Fibroblast of the conjunctiva (primary cell): ENCODE data around the gene DSCAM.

Experiments used
- DNase-seq: peaks from one replicate; pipeline ENCODE4 v3.0.0-alpha.2; 2010; ENCODE audit warnings: low read depth

Gene DSCAM

DNA sequence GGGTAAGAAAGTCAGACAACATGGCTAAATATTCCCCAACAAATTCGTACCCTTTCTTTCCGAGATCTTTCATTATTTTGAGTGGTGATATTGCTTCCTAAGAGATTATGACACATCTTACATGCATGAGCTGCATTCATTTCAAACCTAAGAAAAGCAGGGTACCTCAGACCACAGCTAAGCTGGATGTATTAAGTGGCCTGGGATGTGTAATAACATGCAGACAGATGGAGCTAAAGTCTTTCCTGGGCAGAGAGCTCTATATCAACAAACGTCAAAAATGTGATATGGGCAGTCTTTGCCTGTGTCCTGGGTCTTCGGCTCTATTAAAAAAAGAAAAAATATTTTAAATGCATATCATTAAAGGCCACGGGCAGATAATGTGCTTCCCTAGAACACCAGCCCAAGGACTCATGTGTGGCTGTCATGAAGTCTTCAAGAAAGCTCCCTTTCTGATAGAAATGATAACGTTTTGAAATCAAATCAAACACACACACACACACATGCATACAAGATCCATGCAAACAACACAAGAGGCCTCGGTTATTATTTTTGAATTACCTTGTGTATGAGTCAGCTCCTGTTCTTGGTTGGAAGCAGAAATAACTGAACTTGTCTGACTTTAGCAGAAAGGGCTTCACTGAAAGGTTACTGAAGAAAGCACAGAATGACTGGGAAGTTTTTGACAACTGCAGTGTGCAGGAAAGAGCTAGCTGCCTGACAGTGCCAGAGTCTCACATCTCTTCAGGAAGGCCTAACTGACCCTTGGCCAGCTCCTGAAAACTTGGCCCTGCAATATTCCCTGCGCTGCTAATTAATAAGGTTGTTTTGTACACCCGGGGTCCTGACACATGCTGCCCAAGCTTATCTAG lies 231.2 kb downstream of the DSCAM start:
- DNase-seq: no peak

DNA sequence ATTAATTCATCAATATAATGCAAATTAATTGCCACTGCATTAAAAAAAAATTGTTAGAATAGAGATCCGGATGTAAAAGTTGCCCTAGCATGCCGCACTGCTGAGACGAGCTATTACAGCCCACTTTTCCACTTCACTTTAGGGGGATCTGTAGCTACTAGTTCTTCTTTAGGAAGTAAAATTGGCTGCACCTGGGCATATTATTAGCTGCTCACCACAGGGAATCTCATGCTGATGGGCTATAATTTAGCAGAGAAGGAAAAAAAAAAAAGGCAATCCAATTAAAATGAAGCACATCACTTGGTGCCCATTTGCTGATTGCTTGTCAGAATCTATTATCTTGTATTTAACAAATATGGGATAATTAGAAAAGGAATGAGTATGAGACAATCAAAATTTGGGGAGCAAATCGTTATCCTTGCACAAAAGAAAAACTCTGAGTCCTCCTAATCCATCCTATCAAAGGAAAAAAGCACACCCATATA lies 233.4 kb downstream of the DSCAM start:
- DNase-seq: no peak

DNA sequence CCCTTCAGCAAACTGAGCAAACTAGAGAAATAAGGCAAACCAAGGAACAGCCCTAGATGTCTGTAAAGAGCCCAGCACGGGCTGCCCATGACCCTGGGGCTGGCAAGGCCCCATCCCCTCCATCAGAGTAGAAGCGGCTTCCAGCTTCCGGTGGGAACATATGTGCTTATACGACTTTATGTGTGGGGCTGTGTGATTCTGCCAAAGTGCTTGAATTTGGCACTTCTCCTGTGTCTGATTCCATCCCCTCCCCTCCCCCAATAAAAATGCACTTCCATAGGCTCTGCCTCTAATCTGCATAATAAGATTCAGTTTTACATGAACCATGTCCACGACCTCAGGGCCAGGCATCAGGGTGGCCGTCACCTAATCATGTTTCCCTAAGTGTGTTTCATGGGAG lies 236.6 kb downstream of the DSCAM start:
- no peak for DNase-seq

DNA sequence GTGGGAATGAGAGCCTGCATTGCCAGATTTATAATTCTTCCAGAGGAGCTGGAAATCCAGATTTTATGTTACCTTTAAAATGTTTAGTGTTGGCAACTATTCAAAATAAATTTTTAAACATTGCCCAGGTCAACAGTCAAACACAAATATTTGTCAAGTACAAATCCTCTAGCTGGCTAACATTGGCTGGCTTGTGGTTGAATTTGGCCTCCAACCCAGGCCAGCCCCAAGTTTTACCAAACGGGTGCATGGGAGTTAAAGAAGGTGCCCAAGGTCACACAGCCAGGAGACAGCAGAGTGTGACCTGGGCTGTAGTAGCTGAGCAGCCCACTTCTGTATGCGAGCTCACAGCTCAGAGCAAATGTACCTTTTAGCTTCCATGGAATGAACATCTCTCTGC lies 240.6 kb downstream of the DSCAM start:
- no peak for DNase-seq

DNA sequence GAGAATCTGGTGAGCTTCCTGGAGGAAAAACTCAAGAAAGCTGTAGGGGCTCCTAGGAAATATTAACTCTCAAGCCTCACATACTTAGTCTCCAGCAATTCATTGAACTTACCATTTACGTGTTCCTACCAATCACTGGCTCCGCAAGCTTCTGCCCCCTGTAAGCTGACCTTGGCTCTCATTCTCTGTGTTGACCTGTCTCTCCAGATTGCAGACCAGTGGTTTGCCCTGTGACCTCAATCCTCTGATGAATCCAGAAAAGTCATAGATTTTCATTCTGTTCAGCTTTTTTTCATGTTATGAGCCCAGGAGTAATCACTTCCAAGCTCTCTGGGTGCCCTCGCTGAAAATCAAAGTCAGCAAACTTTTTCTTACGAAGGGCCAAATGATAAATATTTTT lies 241.9 kb downstream of the DSCAM start:
- no peak for DNase-seq

DNA sequence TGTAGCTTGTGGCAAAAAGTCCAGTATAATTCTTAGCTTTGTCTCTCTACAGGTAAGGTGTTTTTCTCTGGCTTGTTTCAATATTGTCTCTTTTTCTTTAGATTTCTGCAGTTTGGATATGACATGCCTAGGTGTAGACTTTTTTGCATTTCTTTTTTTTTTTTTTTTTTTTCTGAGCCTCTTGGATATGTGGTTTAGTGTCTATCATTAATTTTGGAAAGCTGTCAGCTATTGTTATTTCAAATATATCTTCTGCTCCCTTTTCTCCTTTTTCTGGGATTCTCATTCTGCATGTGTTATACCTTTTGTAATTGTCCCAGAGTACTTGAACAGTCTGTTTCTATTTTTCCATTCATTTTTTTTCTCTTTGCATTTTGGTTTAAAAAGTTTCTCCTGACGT lies 243.2 kb downstream of the DSCAM start:
- DNase-seq: no peak

DNA sequence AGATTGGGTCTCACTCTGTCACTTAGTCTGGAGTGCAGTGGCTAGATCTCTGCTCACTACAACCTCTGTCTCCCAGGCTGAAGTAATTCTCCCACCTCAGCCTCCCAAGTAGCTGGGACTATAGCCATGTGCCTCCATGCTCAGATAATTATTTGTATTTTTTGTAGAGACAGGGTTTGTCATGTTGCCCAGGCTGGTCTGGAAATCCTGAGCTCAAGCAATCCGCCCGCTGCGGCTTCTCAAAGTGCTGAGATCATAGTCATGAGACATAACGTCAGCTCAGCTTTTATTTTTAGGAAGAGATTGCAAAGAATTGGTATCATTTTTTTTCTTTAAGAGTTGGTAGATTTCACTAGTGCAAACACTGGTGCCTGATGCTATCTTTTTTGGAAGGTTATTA lies 244.9 kb downstream of the DSCAM start:
- no peak for DNase-seq

DNA sequence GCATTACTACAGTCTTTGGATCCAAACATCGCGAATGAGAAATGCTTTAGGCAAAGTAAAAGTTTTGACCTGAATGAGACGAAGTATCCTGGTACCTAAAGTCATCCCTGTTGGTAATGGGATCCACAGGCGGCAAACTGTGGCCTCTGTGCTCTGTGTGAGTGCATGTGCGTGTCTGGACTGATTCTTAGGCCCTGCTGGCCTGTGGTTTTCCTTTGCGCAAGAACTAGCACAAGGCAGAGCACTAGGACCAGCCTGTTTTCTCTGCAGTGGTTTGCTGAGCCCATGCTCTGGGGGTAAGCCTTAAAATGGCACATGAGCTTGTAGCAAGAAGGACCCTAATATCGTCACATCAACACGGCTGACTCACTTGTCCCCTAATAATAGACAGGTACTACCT lies 251.2 kb downstream of the DSCAM start:
- DNase-seq: no peak

DNA sequence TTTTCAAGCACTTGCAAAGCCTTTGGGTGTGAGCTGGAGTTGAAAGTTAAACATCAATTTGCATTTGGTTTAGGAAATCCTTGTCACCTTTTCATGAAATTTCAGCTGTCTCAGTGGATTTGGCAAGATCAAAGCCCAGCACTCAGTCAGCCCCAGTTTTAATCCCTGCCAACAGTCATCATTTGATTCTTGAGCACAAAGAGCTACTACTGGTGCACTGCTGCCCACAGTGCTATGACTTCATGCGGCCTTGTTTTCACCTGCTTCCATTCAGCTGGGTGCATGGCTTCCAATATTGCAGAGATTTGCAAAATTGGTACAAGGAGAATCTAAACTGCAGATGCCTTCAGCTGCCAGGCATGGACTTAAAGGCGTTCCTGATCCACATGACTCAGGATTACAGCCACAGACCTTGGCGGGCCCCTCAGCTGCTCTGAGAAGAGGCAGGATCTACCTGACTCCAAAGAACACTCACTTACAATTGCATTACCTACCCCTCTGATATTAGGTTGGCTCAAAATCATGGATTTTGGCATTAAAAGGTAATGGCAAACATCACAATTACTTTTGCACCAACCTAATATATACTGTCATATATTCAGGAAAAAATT lies 259.1 kb downstream of the DSCAM start:
- DNase-seq: no peak

DNA sequence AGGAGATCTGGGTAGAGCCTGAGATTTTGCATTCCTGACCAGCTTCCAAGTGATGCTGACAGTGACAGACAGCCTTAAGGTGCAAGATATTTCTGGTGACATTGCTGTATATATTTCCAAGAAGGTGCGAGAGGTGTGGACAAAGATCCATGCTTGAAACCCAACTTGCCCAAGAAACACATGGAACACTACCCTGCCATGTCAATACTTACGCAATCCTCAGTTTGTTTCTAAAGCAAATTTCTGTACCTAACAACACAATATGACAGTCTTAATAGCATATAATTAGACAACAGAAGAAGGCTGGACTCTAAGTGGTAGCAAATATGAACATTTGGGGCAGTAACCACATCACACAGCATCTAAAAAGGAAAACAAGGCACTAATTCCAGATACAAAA lies 260.4 kb downstream of the DSCAM start:
- DNase-seq: no peak

DNA sequence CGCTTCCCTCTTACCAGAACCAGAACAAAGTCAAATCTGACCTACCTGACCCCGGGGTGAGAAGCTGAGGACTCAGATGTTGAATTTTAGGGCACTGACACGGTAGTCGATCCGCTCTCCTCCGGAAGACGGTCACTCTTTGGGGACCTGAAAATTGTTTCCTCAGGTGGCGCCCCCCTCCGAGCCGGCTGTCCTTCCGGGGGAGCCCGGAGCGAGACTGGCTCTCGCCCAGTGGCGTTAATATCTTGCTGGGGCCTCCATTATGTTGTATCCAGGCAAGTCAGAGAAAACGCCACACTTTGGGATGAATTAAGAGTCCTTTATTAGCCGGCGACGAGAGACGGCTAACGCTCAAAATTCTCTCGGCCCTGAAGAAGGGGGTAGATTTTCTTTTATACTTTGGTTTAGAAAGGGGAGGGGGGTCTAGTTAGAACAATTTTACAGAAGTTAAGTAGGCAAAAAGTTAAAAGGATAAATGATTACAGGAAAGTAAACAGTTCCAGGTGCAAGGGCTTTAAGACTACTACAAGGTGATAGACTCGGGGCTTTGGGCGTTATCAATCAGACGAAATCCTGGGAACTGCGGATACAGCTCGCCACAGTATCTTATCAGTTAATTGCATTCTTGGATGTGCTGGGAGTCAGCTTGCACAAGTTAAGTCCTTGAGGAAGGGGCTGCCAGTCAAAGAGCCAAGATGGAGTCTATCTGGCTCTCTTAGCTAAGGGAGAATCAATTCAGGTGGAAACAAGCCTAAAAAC lies 269.5 kb downstream of the DSCAM start:
- no peak for DNase-seq

DNA sequence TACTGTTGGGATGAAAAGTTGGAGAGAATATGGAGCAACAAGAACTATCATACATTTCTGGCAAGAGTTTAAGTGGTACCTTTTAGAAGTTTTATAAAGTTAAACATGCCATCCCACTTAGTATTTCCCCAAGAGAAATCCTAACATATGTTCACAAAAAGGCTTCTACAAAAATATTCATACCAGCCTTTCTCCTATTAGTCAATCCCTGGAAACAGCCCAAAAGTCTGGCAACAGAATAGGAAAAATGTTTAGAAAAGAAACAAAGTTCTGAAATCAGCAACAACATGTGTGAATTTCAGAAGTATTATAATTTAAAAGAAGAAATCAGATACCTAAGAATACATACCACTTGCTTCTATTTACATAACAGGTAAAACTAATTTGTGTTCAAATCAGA lies 271.0 kb downstream of the DSCAM start:
- no peak for DNase-seq

DNA sequence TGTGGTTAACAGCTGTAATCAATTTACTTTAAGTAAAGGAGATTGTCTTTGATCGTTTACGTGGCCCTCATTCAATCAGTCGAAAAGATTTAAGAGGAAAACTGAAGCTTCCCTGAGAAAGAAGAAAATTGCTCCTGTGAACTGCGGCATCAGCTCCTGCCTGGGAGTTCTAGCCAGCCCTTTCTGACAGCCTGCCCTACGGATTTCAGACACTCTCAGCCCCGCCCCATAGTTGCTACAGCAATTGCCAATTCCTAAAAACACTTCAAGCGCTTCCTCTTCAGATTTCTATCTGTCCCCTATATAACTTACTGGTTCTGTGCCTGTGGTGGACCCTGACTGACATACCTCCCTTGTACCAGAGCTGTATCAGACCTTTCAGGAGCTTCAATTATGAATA lies 277.6 kb downstream of the DSCAM start:
- DNase-seq: no peak

DNA sequence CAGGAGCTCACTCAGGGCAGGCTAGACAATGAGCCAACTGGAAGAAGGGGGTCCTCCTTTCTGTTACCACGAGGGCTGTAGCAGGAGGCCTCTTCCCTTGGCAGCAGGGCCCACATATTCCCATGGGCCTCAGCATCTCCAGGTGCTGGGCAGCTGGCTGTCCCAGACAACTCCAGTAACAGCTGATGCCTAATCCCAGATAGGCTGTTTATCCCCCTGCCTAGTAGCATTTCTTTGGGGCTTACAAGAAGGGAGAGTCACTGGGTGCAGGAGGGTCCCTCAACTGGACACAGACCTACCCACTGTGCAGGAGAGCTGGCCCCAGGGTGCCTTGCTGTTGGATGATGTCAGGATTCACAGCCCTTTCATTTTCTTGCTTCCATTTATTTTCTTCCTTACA lies 278.2 kb downstream of the DSCAM start:
- DNase-seq: no peak

DNA sequence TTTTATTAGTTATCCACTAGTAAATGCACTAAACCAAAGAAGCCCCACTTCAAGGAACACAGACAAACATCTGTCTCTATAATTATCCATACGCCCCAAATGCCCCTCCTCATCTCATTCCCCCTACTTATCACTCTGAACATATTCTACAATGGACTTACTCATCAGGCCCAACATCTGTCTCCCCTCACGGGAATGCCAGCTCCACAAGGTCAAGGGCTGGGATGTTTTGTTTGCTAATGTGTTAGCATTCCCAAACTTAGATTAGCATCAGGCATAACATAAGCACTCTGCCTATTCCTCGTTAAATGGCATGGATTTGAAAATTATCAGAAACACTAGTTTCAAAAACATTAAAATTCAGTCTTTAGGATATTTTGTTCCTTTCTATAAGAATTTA lies 279.5 kb downstream of the DSCAM start:
- DNase-seq: no peak

DNA sequence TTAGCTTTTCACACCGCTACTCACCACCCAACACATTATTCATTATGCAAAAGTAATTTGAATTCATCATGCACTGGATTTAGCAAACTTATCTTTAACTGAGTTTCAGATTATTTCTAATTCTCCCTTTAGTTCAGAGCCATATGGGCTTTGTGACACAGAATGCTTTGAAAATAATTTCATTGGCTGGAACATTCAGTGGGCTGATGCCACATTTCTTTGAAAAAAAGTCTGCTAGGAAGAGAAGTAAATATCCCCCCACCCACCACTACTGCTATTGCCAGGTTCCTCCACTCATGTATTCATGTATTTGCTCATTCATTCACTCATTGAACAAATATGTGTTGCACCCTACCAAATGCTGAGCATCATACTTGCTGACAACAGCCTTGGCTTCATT lies 280.5 kb downstream of the DSCAM start:
- no peak for DNase-seq

DNA sequence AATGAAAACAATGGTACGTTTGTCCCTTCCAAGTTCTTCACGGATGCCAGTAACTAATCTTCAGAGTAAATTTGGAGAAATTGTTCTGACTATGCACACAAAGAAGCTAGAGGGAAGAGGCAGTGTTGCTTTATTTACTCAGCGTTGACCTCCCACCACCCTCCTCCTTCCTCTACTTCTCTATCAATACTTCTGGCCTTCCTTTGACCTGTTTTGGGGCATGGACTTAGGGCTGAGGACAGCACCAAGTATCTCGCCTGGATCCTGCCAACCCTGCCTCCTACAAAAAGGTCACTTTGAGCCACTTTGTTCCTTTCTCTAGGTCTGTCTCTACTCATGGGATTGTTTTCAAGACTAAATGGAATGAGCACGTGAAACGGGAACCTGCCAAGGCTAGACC lies 282.6 kb downstream of the DSCAM start:
- no peak for DNase-seq

DNA sequence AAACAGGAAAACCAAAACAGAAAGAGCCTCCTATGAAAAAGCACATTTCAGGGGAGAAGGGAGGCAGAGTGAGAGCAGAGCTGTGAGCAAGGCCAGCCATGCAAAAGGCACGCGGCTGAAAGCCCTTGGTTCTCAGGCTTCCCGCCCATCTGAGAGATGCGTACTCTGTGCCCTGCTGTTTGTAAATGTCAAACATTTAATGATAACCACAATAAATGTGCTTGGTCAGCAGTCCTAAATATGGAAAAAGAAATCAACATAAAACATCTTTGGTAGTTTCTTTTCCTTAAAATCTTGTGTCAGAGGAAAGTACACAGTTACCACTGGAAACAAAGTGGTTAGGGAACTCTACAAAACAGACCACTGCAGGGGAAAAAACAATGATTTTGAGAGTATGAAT lies 283.1 kb downstream of the DSCAM start:
- no peak for DNase-seq

DNA sequence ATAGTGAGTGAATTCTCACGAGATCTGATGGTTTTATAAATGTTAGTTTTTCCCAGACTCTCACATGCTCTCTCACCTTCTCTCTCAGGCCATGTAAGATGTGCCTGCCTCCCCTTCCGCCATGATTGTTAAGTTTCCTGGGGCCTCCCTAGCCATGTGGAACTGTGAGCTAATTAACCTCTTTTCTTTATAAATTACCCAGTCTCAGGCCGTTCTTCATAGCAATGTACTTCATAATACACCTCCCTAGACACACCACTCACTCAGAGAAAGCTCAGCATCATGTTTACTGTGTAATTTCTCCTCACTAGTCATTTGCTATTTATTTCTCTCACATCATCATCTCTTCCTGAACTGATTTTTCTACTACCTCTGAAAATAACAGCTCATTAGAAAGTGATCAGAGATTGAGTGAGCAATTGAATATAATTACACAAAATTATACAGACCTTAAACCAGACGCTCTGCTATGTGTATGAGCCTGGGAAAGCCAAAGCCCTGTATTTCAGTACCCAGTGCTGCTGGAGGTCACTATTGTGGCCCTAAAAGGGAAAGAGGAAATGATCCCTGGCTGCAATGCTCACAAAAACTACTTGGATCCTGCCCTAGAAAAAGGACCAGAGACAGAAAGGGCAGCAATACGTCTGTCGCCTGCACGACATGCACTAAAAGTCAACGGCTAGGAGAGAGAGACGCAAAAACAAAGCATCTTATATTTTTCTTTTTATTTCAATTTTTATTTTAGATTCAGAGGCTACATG lies 284.5 kb downstream of the DSCAM start:
- no peak for DNase-seq

DNA sequence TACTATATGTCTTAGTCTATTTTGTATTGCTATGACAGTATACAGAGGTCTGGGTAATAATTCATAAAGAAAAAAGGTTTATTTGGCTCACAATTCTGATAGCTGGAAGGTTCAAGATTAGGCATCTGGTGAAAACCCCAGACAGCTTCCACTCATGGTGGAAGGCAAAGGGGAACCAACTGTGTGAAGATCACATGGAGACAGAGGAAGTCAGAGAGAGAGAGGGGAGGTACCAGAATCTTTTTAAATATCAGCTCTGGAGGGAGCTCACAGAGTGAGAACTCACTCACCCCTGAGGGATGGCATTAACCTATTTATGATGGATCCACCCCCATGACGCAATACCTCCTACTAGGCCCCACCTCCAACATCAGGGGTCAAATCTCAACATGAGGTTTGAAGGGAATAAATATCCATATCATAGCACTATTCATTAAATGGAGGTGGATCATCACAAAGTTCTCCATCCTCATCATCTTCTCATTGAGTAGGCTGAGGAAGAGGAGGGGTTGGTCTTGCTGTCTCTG lies 290.5 kb downstream of the DSCAM start:
- no peak for DNase-seq

DNA sequence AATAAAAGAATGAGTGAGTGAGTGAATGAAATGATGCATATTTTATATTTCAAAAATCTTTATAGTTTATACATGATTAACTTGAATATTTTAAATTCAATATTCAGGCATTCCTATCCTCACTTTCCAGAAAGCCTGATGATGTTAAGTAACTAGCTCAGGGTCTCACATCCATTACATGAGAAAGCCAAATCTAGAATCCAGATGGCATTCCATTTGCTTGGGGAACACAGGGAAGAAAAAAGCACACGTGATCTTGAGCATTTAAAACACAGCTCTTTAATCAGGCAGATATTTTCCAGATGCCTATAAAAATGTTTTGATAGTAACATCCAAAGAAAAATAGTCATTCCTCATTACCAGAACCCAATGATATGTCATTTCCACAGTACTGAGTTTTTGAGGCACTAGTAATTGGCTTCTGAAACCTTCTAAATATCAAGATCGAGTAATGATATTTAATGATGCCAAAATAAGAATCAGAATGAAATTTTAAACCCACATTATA lies 291.9 kb downstream of the DSCAM start:
- no peak for DNase-seq

DNA sequence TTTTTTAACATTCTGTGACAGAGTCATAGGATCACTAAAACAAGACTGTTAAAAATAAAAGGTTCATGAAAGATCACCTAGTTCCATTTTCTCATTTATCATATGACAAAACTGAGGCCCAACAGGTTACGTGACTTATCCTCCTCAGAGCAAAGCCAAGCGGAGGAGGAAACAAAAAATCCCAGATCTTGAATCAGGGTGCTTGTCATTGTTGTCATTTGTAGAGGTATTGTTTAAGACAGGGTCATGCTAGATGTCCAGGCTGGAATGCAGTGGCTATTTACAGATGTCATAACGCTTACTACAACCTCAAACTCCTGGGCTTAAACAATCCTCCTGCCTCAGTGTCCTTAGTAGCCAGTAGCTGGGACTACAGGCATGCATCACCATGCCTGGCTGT lies 293.2 kb downstream of the DSCAM start:
- no peak for DNase-seq
